Panc1 (cell line): ENCODE measurements around the gene CCDC112. TPM values are rescaled to one million over a fixed set of nuclear protein-coding genes. Genes with fewer than 3 reads are reported as not detected.

Source experiments
- ATAC-seq: fragments of 200-7000 bp; cut with Tn5 transposase; 2 replicates; pipeline ENCODE4 v1.9.1; 2020; ENCODE audit warnings: mild to moderate bottlenecking, moderate library complexity
- BruUV-seq: library from RNA; stranded (reverse); fragments of 400-500 nt; replicated peaks from 2 replicates; lab custom pipeline; 2021; lab: Mats Ljungman, UMichigan
- CTCF ChIA-PET: fragments of 300-600 bp; sonication (Branson Sonifier 250); formaldehyde crosslinking; loops from one replicate; lab custom pipeline; 2022; ENCODE audit warnings: antibody characterized with exemption; lab: Charles Lee
- POLR2A ChIA-PET: fragments of 300-600 bp; sonication (Branson Sonifier 250); formaldehyde crosslinking; loops from one replicate; lab custom pipeline; 2022; ENCODE audit warnings: antibody characterized with exemption; lab: Charles Lee
- DNase-seq: peaks from one replicate; pipeline ENCODE4 v3.0.0-alpha.2; 2010; ENCODE audit warnings: low read depth, low spot score
- H3K27ac ChIP-seq: 2 replicates; pipeline ENCODE4 v1.5.1; 2011; ENCODE audit warnings: mild to moderate bottlenecking, low read length, inconsistent platforms
- H3K27me3 ChIP-seq: fragments of 200-500 bp; sonication (Bioruptor generic); 2 replicates; pipeline ENCODE4 v1.6.0; 2014; ENCODE audit warnings: low read length, inconsistent platforms; ENCODE audit not compliant: control insufficient read depth, insufficient read depth
- H3K36me3 ChIP-seq: fragments of 200-500 bp; sonication (Bioruptor generic); 2 replicates; pipeline ENCODE4 v1.5.1; 2014; ENCODE audit warnings: inconsistent platforms, mild to moderate bottlenecking, low read length, moderate library complexity; ENCODE audit not compliant: control insufficient read depth, insufficient read depth
- H3K4me1 ChIP-seq: 2 replicates; pipeline ENCODE4 v1.5.1; 2011; ENCODE audit warnings: inconsistent platforms, mild to moderate bottlenecking, low read length, moderate library complexity; ENCODE audit not compliant: control insufficient read depth, insufficient read depth
- H3K4me3 ChIP-seq, 2 experiments: 2 replicates each; pipeline ENCODE4 v1.5.1; 2011 to 2012; ENCODE audit warnings: low read depth in 2 of 2, low read length in 2 of 2, mild to moderate bottlenecking in 2 of 2, inconsistent platforms in 1 of 2, moderate library complexity in 1 of 2
- H3K9me3 ChIP-seq: fragments of 200-500 bp; sonication (Bioruptor generic); 2 replicates; pipeline ENCODE4 v1.5.1; 2014; ENCODE audit warnings: low read depth, mild to moderate bottlenecking, inconsistent platforms, low read length, moderate library complexity; ENCODE audit not compliant: control insufficient read depth, insufficient read depth
- CTCF ChIP-seq: fragments of 450-650 bp; IDR thresholded peaks from 2 replicates; pipeline ENCODE4 v1.5.1; 2017; ENCODE audit warnings: mild to moderate bottlenecking
- POLR2AphosphoS5 ChIP-seq: IDR thresholded peaks from 2 replicates; pipeline ENCODE4 v1.6.1; 2012; ENCODE audit warnings: mild to moderate bottlenecking, low read depth, low read length, moderate library complexity
- REST ChIP-seq, 2 experiments: IDR thresholded peaks; 2 replicates each; pipeline ENCODE4 v1.6.1; 2011 to 2012; ENCODE audit warnings: low read depth in 2 of 2, control low read depth in 1 of 2, low read length in 1 of 2, mild to moderate bottlenecking in 1 of 2, moderate library complexity in 1 of 2; ENCODE audit not compliant: insufficient read depth in 1 of 2
- SIN3A ChIP-seq: IDR thresholded peaks from 2 replicates; pipeline ENCODE4 v1.6.1; 2012; ENCODE audit warnings: low read depth, mild to moderate bottlenecking, low read length, moderate library complexity, borderline replicate concordance; ENCODE audit not compliant: insufficient read depth
- TCF7L2 ChIP-seq: IDR thresholded peaks from 2 replicates; pipeline ENCODE4 v1.6.1; 2011; ENCODE audit warnings: mild to moderate bottlenecking, low read depth, low read length, inconsistent platforms
- in situ Hi-C: cut with HindIII; loops from 2 replicates; pipeline ENCODE4 v1.10.0; 2016; ENCODE audit warnings: low sequenced_read_pairs, low pct_unique_long_range_greater_than_20kb
- intact Hi-C: fragments of 100-400 bp; cut with micrococcal nuclease; formaldehyde crosslinking; loops from one replicate; pipeline ENCODE4 v1.10.0; 2022; ENCODE audit not compliant: unreplicated experiment
- total RNA-seq: library from RNA; stranded (reverse); gene quantifications from one replicate; pipeline ENCODE4 v1.2.1, GENCODE V29; 2021; ENCODE audit not compliant: unreplicated experiment

The CCDC112 gene
- total RNA-seq, 1 experiment from 2014 or later = 5.6 TPM

DNA sequence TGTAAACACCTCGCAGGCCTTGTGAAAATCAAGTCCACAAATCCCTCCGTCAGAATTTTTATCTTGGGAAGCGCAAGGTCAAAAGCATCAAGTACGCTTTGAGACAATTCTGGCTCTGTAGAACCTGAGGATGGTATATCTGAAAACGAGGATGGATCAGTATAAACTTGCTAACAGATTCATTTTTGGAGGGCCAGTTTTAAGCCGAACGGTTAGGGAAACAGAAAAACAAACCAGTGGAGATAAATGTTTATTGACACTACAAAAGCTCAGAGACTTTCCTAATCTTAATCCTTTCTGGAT lies 33.4 kb downstream of the CCDC112 start:
- TF ChIP-seq POLR2AphosphoS5 = no peak; the same call in 1 of the 2 replicates
- no peak for TF ChIP-seq REST (IDR thresholded peaks at IDR 0.05; ENCODE audit: insufficient read depth in 1 of 2, low read depth in 2 of 2, low read length in 1 of 2)
- peaks cover 20% of the 10 kb centered on the region for H3K4me1 ChIP-seq
- intact Hi-C loops (no loop called here), in situ Hi-C loops (no loop called here)
- H3K4me3 ChIP-seq = peak overlapping the region; percentile 62 to 78
- TSS peak; percentile 76 for BruUV-seq
- ATAC-seq (no peak), DNase-seq (no peak)
- H3K27ac ChIP-seq = peak overlapping the region; percentile 95
- H3K36me3 ChIP-seq = no peaks in the 10 kb centered on the region; the same call in 1 of the 2 replicates
- no peaks in the 10 kb centered on the region for H3K27me3 ChIP-seq
- H3K9me3 ChIP-seq = no peaks in the 10 kb centered on the region; the same call in 1 of the 2 replicates
- ChIA-PET CTCF (interaction anchor here (0.6 kb wide), 1 partner anchor 311 kb away, joined by 4 read pairs; no protein-coding TSS in a partner anchor), POLR2A (interaction anchor here (0.6 kb wide), 1 partner anchor 20 kb away, joined by 5 read pairs; no protein-coding TSS in a partner anchor)

DNA sequence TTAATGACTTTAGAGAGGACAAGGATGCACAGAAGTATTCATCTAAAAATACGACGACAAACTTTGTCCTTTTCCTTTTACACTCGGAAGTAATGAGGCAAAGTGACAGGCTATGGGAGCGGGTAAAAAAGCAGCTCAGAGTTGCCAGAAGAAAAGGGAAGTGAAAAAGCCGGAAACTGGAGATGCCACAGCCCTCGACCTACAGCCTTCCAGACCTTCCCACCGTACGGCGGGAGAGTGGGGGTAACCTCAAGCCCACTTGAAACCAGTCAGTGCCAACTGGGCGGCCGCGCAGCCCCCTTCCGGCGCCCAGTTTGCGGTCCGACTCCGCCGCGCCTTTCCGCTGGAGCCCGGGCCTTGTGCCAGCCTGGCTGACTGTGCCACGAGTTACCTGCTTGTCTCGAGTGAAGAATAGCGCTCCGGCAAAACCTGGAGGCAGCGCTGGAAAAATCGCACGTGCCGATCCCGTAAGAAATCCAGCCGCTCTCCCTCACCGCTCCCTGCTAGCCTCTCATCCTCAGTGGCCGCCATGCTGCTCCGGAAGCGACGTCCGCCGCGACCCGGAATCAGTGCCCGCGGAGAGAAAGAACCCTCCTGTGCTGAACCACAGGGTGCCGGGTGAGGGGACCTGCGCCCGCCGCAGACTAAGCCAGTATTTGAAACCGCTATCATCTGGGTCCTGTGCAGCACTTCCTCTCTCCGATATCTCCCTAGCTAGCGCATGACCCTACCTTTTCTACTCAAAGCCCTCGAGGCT lies 34.0 kb downstream of the CCDC112 start, which contains the start of gene PGGT1B:
Gene PGGT1B, minus strand, starts transcription at position 557 of the 757 bp plus-strand sequence. Its CDS starts 26 bp downstream, at position 531.
- in situ Hi-C loops (no loop called here), intact Hi-C loops (no loop called here)
- ChIA-PET POLR2A (interaction anchor here (0.6 kb wide), 2 partner anchors 19 to 1163 kb away, joined by 5 read pairs; no protein-coding TSS in a partner anchor), CTCF (interaction anchor here (0.6 kb wide), 1 partner anchor 312 kb away, joined by 4 read pairs; no protein-coding TSS in a partner anchor)
- no peak for TF ChIP-seq CTCF
- TF ChIP-seq REST (IDR thresholded peaks at IDR 0.05; ENCODE audit: insufficient read depth in 1 of 2, low read depth in 2 of 2, low read length in 1 of 2) = no peak
- 0 out of 2 replicates have a peak, but pooled peaks have one; percentile 60 for TF ChIP-seq SIN3A
- no peak for TF ChIP-seq TCF7L2
- peak; percentile 87 for TF ChIP-seq POLR2AphosphoS5
- no TSS peak for BruUV-seq
- Histone ChIP-seq H3K27ac (peak within 1 kb of the TSS; percentile 95), H3K4me3 (peak within 1 kb of the TSS; percentile 62 to 78), H3K4me1 (peaks cover 20% of the 10 kb centered on the region), H3K36me3 (no peaks in the 10 kb centered on the region; the same call in 1 of the 2 replicates), H3K27me3 (no peaks in the 10 kb centered on the region), H3K9me3 (no peaks in the 10 kb centered on the region; the same call in 1 of the 2 replicates)
- peak; percentile 99 for ATAC-seq
- DNase-seq = peak; percentile 61
